SK-MEL-5 (cell line): ENCODE results near the gene B4GALT6. TPM values are rescaled to one million over a fixed set of nuclear protein-coding genes. Genes with fewer than 3 reads are reported as not detected.
"Not testable (repeated sequence)": the region's sequence is repeated elsewhere in the genome, so short reads cannot be mapped to it uniquely, and the experiment has no call there.

ENCODE experiments used
- DNase-seq: peaks from one replicate; pipeline ENCODE4 v3.0.0-alpha.2; 2016; ENCODE audit warnings: low read depth, low spot score
- in situ Hi-C: cut with HindIII; loops from 2 replicates; pipeline ENCODE4 v1.10.0; 2016; ENCODE audit warnings: low sequenced_read_pairs, high pct_unique_total_duplicates, low pct_unique_long_range_greater_than_20kb
- polyA plus RNA-seq, 2 experiments: library from polyadenylated mRNA; depleted of rRNA; stranded (reverse); fragments of >200 nt; gene quantifications; 2 replicates each; pipeline ENCODE4 v1.2.3, GENCODE V29; 2015
- total RNA-seq: library from RNA; depleted of rRNA; stranded (reverse); fragments of >200 nt; shearing (Covaris generic); gene quantifications from 2 replicates; pipeline ENCODE4 v1.2.3, GENCODE V29; 2014; rRNA removed

The B4GALT6 gene, protein sequence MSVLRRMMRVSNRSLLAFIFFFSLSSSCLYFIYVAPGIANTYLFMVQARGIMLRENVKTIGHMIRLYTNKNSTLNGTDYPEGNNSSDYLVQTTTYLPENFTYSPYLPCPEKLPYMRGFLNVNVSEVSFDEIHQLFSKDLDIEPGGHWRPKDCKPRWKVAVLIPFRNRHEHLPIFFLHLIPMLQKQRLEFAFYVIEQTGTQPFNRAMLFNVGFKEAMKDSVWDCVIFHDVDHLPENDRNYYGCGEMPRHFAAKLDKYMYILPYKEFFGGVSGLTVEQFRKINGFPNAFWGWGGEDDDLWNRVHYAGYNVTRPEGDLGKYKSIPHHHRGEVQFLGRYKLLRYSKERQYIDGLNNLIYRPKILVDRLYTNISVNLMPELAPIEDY
- 16.1 and 18.4 TPM in 2 replicates for total RNA-seq
- 25.8 and 32.2 TPM in 2 replicates for polyA plus RNA-seq (2015; cell fraction: cytosol; rRNA removed)
- polyA plus RNA-seq (2015; cell fraction: nucleus; rRNA removed), result 33.7 and 47.2 TPM in 2 replicates

DNA sequence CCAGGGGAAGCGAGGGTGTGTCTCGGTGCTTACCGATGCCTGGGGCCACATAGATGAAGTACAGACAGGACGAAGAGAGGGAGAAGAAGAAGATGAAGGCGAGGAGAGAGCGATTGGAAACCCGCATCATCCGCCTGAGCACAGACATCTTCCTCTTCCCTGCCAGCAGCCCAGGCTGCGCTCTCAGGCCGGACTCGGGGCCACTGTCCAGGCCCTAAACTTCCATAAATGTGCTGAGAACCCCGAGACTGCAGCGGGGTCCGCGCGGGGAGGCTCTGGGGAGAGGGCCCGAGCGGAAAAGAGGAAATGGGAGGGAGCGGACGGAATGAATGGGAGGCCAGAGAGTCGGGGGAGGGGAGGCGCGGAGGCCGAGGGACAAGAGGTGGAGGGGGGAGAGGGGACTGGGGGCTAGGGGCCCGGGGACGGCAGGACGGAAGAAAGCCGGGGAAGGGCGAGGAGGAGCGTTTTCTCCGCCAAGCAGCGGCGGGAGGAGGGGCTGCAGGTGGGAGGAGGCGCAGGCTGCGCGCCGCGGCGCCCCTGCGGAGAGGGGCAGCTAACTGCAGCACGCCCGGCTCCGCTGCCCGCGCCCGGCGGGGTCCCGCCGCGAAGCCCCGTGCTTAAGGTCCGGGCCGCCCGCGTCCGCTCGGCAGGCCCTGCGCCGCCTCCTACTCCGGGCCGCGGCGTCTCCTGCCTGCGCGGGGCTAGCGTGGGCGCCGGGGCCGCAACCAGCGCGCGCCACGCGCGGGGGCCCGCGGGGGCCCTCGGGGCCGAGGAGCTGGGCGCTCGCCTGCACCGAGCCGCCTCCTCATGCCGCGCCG lies at the start of gene B4GALT6:
TSS of gene B4GALT6 (minus strand) at position 303 of the 818 bp plus-strand sequence. CDS start at position 148, 155 bp downstream.
- DNase-seq, result peak; percentile 58
- in situ Hi-C loops, result no loop called here

DNA sequence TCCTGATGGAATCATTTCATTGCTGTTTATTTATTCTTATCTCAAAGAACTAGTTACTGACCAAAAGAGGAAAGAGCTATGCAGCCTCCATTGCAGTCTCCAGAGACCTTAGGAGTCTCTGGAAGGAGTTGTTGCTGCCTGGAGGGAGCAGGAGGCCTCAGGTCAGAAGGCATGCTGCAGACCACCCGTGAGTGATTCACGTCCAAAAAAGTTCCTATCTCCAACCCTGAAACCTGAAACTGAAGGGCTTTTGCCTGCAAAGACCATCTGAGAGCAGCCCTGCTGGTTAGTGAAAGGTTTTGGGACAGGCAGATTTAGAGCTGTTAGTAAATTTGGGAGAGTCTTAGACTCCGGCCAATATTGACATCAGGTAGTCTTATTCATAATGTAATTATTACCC lies 47.2 kb upstream of the B4GALT6 start:
- no peak for DNase-seq
- in situ Hi-C loops, result no loop called here

DNA sequence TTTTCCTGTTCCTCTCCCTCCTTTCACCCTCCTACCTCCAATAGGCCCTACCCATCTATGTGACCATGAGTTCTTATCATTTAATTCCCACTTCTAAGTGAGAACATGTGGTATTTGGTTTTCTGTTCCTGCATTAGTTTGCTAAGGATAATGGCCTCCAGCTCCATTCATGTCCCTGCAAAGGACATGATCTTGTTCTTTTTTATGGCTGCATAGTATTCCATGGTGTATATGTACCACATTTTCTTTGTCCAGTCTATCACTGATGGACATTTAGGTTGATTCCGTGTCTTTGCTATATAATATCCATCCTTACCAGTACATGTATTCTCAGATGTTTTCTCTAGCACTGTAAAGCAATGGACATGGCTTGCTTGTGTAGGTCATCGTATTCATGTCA lies 44.8 kb upstream of the B4GALT6 start:
- in situ Hi-C loops, DNase-seq: not testable (repeated sequence)

DNA sequence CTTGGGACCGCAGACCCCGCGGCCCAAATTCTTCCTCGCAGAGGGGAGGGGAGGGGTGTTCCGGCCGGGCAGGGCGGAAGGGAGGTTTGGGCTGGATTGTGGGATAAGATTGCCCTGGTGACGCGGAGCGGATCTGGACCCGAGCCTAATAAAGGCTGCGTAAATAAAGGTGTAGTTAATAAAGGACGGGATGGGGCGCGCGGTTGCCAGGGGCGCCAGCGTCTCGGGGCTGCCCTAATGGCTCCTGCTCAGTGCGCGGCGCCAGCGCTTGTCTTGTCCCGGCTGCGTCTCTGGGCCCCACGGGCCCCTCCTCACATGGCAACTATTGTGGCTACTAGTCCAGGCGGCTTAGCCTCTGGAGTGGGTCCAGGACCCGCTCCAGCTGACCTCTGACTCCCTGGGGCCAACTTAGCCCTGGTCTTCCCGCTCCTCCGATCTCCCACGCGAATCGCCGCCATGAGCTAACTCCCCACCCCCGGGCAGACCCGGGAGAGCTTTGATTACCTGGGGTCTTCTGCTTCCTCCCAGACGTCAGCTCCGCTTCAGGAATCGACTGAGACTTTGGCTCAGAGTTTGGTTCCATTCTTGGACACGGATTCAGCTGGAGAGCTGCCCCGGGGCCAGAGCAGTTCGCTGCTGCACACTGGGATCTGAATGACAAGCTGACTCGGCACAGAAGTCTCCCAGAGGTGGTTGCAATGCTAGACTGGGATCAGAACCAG lies 39.8 kb upstream of the B4GALT6 start:
- no peak for DNase-seq
- in situ Hi-C loops, result no loop called here

GRCh38 chr18:31723639-31723989 lies 39.2 kb upstream of the B4GALT6 start:
- in situ Hi-C loops, result no loop called here
- no peak for DNase-seq

- in situ Hi-C loops, result no loop called here
Observed at GRCh38 chr18:31722369-31722957, 38.1 kb upstream of the B4GALT6 start.

DNA sequence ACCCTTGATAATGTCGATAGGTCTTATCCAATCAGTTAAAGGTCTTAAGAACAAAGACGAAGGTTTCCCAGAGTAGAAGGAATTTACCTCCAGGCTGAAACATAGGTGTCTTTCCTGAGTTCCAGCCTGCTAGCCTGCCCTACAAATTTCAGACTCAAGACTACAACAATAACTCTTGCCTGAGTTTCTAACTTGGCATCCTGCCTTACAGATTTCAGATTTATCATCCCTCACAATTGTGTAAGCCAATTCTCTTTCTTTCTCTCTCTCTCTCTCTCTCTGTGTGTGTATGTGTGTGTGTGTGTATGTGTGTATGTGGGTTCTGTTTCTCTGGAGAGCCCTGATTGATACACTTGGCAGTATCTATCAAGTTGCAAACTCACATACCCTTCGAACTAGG lies 37.2 kb upstream of the B4GALT6 start:
- no peak for DNase-seq
- in situ Hi-C loops, result no loop called here

More at GRCh38 chr18:31722369-31722957, 38.1 kb upstream of the B4GALT6 start:
- DNase-seq, result peak; percentile 92

- in situ Hi-C loops, result no loop called here
- DNase-seq, result no peak
Observed at GRCh38 chr18:31720867-31721266, 36.5 kb upstream of the B4GALT6 start.

DNA sequence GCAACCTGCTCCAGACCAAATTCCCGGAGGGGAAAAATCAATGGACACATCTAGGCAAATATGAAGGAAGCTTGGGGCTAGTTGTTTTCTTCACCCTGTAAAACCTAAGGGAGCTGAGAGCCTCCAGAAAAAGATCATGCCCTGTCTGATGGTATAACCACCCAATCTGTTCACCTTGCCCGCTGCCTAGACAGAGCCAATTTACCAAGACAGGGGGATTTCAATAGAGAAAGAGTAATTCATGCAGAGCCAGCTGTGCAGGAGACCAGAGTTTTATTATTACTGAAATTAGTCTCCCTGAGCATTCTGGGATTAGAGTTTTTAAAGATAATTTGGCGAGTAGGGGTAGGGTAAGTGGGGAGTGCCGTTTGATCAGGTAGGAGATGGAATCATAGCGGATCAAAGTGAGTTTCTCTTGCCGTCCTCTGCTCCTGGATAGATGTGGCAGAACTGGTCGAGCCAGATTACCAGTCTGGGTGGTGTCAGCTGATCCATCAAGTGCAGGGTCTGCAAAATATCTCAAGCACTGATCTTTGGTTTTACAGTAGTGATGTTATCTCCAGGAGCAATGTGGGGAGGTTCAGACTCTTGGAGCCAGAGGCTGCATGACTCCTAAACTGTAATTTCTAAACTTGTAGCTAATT lies 35.1 kb upstream of the B4GALT6 start:
- in situ Hi-C loops, result no loop called here
- no peak for DNase-seq

DNA sequence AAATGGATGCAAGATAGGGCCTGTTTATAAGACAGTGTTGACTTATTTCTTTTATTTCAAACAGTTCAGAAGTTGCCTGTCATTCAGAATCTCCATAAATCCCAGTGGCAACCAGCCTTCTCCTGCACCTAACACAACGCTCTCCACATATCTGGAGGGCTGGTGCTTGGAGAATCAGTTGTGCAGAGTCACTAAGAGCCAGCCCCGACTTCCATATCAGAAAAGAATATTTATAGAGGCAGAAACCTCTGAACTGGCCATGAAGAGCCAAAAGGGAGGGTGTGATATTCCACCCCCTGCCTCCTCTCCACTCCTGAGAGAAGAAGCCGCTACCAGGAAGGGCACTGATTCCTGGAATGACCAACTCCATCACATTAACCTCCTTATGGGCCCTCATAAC lies 34.0 kb upstream of the B4GALT6 start:
- in situ Hi-C loops, result no loop called here
- DNase-seq, result no peak

- in situ Hi-C loops, result no loop called here
- no peak for DNase-seq
Observed at GRCh38 chr18:31716362-31716761, 32.0 kb upstream of the B4GALT6 start.

GRCh38 chr18:31711365-31712172 lies 27.2 kb upstream of the B4GALT6 start:
- no peak for DNase-seq
- in situ Hi-C loops, result no loop called here

- in situ Hi-C loops, result no loop called here
- peak; percentile 28 for DNase-seq
Observed at GRCh38 chr18:31710826-31711225, 26.4 kb upstream of the B4GALT6 start.

- DNase-seq, result no peak
- in situ Hi-C loops, result no loop called here
Observed at GRCh38 chr18:31707815-31708214, 23.4 kb upstream of the B4GALT6 start.

GRCh38 chr18:31702449-31702848 lies 18.1 kb upstream of the B4GALT6 start:
- in situ Hi-C loops, result no loop called here

DNA sequence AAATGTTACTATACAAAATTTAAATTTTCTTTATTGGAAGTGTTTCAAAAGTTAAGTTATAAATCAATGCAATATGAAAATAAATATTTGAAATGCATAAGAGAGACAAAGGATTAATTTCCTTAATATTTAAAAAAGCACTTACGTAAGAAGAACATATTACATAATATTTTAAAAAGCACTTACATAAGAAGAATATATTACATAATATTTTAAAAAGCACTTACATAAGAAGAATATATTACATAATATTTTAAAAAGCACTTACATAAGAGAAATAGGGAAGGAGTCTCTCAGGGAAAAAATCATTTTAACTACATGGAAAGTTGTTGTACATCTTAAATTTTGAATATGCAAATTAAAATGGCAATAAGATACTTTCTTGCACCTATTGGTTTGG lies 17.4 kb upstream of the B4GALT6 start:
- in situ Hi-C loops, result no loop called here
- no peak for DNase-seq

More at GRCh38 chr18:31702449-31702848, 18.1 kb upstream of the B4GALT6 start:
- no peak for DNase-seq
